DND-41 (cell line): ENCODE data around the gene COBL.

ENCODE experiments used
- CTCF ChIP-seq: IDR thresholded peaks from 2 replicates; pipeline ENCODE4 v1.5.1; 2012; ENCODE audit warnings: borderline replicate concordance, low read length, moderate library complexity, mild to moderate bottlenecking; ENCODE audit not compliant: poor library complexity, severe bottlenecking; ENCODE audit errors: extremely low read depth
- EZH2 ChIP-seq: IDR thresholded peaks from 3 replicates; pipeline ENCODE4 v1.6.1; 2012; ENCODE audit warnings: borderline replicate concordance, low read depth, mild to moderate bottlenecking, moderate library complexity, low read length, inconsistent platforms; ENCODE audit not compliant: severe bottlenecking

DNA sequence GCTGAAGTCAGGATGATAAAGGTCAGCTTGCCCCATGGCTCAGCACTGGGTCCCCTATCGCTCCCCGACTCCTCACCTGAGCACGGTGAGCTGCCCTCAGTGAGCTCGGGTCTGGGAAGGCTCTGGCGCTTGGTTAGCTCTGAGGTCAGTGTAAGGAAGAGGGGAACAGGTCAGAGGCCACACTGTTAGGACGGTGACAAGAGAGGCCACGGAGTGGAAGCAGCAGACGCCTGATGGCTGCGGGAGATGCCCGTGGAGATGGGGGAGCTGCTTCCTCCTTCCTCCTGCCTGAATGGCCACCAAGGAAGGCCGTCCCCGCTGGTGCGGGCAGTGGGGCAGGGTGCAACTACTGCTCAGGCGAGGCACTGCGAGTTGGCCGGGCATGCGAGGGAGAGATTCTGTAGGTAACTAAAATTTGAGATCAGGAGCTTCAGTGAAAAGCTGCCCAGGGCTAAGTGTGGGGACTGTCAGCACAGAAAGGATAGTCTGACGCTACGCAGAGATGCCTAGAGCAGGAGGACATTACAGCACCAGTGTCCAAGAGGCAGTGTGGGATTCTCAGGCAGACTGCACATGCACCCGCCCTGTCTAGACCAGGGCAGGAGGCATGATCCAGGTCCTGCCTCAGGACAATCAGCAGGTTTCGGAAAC lies 302.6 kb downstream of the COBL start:
- TF ChIP-seq EZH2, result no peak
- TF ChIP-seq CTCF, result no peak
